Smooth muscle cell of the coronary artery (primary cell): ENCODE results near the gene PRG3. TPM values are rescaled to one million over a fixed set of nuclear protein-coding genes. Genes with fewer than 3 reads are reported as not detected.

Experiments used
- total RNA-seq: library from RNA; depleted of rRNA; stranded (reverse); fragments of >200 nt; gene quantifications from 2 replicates; pipeline ENCODE4 v1.2.3, GENCODE V29; 2014; ENCODE audit warnings: low replicate concordance

The PRG3 gene, protein sequence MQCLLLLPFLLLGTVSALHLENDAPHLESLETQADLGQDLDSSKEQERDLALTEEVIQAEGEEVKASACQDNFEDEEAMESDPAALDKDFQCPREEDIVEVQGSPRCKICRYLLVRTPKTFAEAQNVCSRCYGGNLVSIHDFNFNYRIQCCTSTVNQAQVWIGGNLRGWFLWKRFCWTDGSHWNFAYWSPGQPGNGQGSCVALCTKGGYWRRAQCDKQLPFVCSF
- total RNA-seq, result not detected in 2 replicates

DNA sequence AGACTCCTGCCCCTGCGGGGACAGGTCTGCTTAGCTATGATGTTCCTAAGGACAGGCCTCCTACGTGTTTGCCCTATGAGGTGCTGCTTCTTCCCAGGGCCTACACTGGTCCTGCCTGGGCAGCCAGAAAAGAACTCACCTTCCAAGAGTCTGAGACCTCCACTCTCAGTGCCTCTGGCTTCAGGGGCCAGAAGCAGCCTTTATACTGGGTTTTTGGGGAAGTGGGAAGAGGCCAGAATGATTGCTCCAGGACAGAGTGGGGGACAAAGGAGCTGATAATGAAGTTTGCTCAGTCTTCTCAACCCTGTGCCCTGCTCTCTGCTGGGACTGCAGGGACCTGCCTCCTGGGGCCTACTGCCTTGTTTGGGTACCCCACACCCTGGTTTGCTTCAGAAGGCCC, at the start of gene PRG3:
PRG3 (minus strand) TSS at position 176 of the 400 bp plus-strand sequence. CDS start 442 bp downstream, outside the sequence.

DNA sequence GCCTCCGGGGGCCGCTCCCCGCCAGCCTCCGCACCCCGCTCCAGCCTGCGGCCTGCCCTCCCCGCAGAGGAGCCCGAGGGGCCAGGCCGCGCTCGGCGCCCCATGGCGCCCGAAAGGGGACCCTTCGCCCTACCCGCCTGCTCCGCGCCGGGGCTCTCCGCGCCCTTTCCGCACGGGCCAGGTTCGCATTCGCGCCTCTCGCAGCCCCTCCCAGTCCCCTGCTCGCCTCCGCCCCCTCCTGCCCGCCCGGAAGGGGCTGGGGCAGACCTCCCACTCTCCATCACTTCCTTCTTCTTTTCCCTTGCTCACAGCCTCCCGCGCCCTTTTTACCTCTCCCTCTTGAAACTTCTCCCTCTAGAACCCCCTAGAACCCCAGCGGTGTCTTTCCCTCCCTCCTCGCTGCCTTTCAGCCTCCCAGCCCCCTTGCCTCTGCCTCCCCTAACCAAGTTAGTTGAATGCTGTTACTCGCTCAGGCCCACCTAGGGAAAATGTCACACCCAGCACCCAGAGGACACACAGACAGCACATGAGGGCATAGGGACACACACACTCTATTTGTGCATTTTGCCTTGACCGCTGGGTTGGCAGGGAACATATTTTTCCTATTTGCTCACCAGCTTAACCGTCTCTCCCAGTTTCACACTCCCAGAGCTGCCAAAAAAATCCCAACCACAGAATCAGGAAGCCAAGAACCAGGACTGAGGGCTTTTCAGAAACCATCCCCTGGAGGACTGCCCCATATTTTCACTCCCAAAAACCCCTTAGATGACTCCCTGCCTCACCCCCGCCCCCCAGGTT, 46.2 kb upstream of the PRG3 start, which contains the start of gene SLC43A3:
SLC43A3 (minus strand) TSS at position 193 of the 798 bp plus-strand sequence. CDS start 949 bp downstream, outside the sequence.

DNA sequence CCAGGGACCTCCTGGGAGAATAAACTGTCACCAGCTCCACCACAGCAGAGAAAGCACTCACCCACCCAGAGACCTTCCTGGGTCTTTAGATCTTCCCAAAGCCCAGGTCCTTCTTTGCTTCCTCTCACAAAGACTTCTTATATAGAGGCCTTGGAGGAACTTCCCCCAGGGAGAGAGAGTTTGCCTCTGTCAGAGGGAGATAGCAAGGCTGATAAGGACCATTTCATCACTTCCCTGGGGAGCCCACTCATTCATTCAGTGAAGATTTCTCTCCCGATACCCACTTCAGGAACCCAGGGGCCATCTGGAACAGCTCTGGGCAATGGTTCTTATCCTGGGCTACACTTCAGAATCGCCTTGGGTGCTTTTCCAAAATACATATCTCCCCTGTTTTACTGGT, 9.6 kb upstream of the PRG3 start, which contains the start of gene PRG2:
PRG2 (minus strand) TSS at position 116 of the 400 bp plus-strand sequence. CDS start 706 bp downstream, outside the sequence.

DNA sequence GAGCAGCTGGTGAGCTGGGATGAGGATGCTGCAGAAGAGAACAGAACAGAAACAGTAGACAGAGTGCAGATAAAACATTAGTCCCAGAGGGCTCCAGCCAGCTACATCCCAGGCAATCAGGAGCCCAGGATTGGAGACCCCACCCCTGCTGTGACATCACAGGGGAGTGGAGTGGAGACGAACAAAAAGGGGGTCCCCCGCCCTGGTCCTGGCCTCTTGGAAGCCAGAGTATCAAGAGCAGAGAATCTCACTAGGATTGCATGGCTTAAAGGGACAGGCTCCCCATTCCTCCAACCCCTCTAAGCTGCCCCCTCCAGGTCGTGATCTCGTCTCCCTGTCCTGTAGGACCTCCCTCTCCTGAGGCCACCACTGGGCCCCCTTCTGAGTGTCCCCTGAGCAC, 42.8 kb downstream of the PRG3 start, which contains the start of gene P2RX3:
P2RX3 (plus strand) TSS at position 211 of the 400 bp plus-strand sequence. CDS start 199 bp downstream, outside the sequence.

DNA sequence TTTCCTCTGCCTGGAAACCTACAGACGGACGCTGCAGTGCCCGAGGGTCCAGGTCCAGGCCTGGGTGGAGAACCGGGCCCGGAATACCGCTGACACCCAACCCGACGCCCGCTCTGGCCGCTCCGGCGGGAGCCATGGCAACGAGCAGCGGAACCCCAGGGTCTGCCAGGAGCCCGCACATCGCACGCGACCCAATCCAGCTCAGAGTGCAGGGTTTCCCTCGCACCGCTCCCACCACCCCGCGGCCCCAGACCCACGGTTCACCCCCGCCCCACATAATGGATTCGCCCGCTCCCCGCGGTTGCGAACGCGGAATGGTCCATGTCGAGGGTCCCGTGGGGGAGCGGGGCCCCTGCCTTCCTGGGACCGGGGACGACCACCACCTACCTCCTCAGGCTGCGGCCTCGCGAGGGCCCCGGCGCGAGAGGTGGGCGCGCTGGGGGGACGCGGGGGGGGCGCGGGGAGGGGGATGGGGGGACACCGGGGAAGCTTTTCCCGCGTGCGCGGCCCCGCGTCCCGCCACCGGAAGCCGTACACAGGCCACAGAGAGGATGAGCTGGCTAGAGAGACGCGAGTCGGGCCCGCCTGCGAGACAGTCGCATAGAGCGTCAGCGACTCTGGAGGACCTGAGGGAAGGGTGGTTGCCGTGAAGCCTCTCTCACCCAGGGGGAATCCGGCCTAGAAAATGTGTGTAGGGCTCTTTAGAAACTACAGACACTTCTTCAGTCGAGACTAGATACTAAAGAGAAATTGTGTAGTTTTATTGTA, 45.4 kb downstream of the PRG3 start, which contains the start of gene SSRP1:
SSRP1 (minus strand) TSS at position 550 of the 768 bp plus-strand sequence. CDS start 771 bp downstream, outside the sequence.

Other genes with a start within 250 kb of the PRG3 start
- gene LRRC55, start 199.2 kb downstream of the PRG3 start, total RNA-seq, result not detected in 2 replicates
- 0.35 TPM in 1 of 2 replicates, not detected in the other for gene APLNR, start 143.9 kb downstream of the PRG3 start, total RNA-seq
- gene TNKS1BP1, start 56.2 kb downstream of the PRG3 start, total RNA-seq, result 56.7 and 89.3 TPM in 2 replicates
- gene SSRP1, start 45.3 kb downstream of the PRG3 start, total RNA-seq, result 48.1 and 71.0 TPM in 2 replicates
- gene P2RX3, start 42.8 kb downstream of the PRG3 start, total RNA-seq, result not detected in 2 replicates
- gene PRG2, start 9.5 kb upstream of the PRG3 start, total RNA-seq, result 0.08 and 0.23 TPM in 2 replicates
- 2.9 and 53.8 TPM in 2 replicates for gene SLC43A3, start 46.0 kb upstream of the PRG3 start, total RNA-seq
- 0.12 TPM in 1 of 2 replicates, not detected in the other for gene RTN4RL2, start 79.4 kb upstream of the PRG3 start, total RNA-seq
- 8.5 and 39.0 TPM in 2 replicates for gene SLC43A1, start 134.6 kb upstream of the PRG3 start, total RNA-seq
- 50.1 and 70.0 TPM in 2 replicates for gene TIMM10, start 149.6 kb upstream of the PRG3 start, total RNA-seq
- not detected in 2 replicates for gene SMTNL1, start 156.4 kb upstream of the PRG3 start, total RNA-seq
- gene UBE2L6, start 186.5 kb upstream of the PRG3 start, total RNA-seq, result 37.1 and 111 TPM in 2 replicates
- gene SERPING1, start 216.5 kb upstream of the PRG3 start, total RNA-seq, result 1.4 and 8.2 TPM in 2 replicates